Osteoblast (primary cell): ENCODE measurements around the gene B3GAT2. TPM values are rescaled to one million over a fixed set of nuclear protein-coding genes. Genes with fewer than 3 reads are reported as not detected.
A peak's percentile ranks its signal among the peaks of the same experiment; 100 is the strongest.

Source experiments
- DNase-seq: peaks from one replicate; pipeline ENCODE4 v3.0.0; 2011; ENCODE audit warnings: low spot score, mixed read lengths; ENCODE audit not compliant: insufficient read length; ENCODE audit errors: missing footprints
- H2AFZ ChIP-seq: 2 replicates; pipeline ENCODE4 v1.6.0; 2011; ENCODE audit warnings: mild to moderate bottlenecking, low read length
- H3K27ac ChIP-seq: 2 replicates; pipeline ENCODE4 v1.5.1; 2011; ENCODE audit warnings: mild to moderate bottlenecking, low read depth, low read length, moderate library complexity
- H3K27me3 ChIP-seq: 2 replicates; pipeline ENCODE4 v1.6.0; 2012; ENCODE audit warnings: mild to moderate bottlenecking, control low read depth, inconsistent platforms, low read length, moderate library complexity; ENCODE audit not compliant: insufficient read depth
- H3K36me3 ChIP-seq: 2 replicates; pipeline ENCODE4 v1.5.1; 2011; ENCODE audit warnings: mild to moderate bottlenecking, low read length, control low read depth, moderate library complexity; ENCODE audit not compliant: insufficient read depth
- H3K4me1 ChIP-seq: 2 replicates; pipeline ENCODE4 v1.5.1; 2011; ENCODE audit warnings: mild to moderate bottlenecking, low read length, control low read depth, moderate library complexity; ENCODE audit not compliant: insufficient read depth
- H3K4me2 ChIP-seq: 2 replicates; pipeline ENCODE4 v1.6.0; 2011; ENCODE audit warnings: mild to moderate bottlenecking, low read length; ENCODE audit not compliant: insufficient read depth
- H3K4me3 ChIP-seq: fragments of 200-600 bp; sonication (generic); 3 replicates; pipeline ENCODE4 v1.5.1; 2012; ENCODE audit warnings: mild to moderate bottlenecking, low read length, inconsistent platforms; ENCODE audit not compliant: insufficient read depth
- H3K79me2 ChIP-seq: 2 replicates; pipeline ENCODE4 v1.6.0; 2012; ENCODE audit warnings: mild to moderate bottlenecking, low read length, control low read depth, inconsistent platforms; ENCODE audit not compliant: insufficient read depth
- H3K9me3 ChIP-seq: 2 replicates; pipeline ENCODE4 v1.5.1; 2011; ENCODE audit warnings: low read depth, low read length, control low read depth
- H4K20me1 ChIP-seq: 2 replicates; pipeline ENCODE4 v1.6.0; 2012; ENCODE audit warnings: mild to moderate bottlenecking, low read length, control low read depth; ENCODE audit not compliant: insufficient read depth
- total RNA-seq: library from RNA; depleted of rRNA; stranded (reverse); fragments of >200 nt; gene quantifications from 2 replicates; pipeline ENCODE4 v1.2.3, GENCODE V29; 2012
- TF ChIP-seq, protein P1 (sequence below): IDR thresholded peaks from 2 replicates; pipeline ENCODE4 v1.5.1; 2011; ENCODE audit warnings: mild to moderate bottlenecking, low read depth, low read length, moderate library complexity; ENCODE audit errors: extremely low read depth

The B3GAT2 gene
- total RNA-seq, 1 donor = under 0.01 TPM

GRCh38 chr6:70903665-70904452 lies 53.0 kb downstream of the B3GAT2 start:
- Histone ChIP-seq H3K27ac (no peak overlapping the region), H3K9me3 (no peaks in the 10 kb centered on the region), H3K4me1 (no peaks in the 10 kb centered on the region), H3K79me2 (no peaks in the 10 kb centered on the region), H2AFZ (no peak overlapping the region), H4K20me1 (no peaks in the 10 kb centered on the region), H3K36me3 (no peaks in the 10 kb centered on the region), H3K27me3 (no peaks in the 10 kb centered on the region), H3K4me3 (no peak overlapping the region), H3K4me2 (no peak overlapping the region)
- no peak for DNase-seq
- TF ChIP-seq, protein P1, sequence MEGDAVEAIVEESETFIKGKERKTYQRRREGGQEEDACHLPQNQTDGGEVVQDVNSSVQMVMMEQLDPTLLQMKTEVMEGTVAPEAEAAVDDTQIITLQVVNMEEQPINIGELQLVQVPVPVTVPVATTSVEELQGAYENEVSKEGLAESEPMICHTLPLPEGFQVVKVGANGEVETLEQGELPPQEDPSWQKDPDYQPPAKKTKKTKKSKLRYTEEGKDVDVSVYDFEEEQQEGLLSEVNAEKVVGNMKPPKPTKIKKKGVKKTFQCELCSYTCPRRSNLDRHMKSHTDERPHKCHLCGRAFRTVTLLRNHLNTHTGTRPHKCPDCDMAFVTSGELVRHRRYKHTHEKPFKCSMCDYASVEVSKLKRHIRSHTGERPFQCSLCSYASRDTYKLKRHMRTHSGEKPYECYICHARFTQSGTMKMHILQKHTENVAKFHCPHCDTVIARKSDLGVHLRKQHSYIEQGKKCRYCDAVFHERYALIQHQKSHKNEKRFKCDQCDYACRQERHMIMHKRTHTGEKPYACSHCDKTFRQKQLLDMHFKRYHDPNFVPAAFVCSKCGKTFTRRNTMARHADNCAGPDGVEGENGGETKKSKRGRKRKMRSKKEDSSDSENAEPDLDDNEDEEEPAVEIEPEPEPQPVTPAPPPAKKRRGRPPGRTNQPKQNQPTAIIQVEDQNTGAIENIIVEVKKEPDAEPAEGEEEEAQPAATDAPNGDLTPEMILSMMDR = no peak

GRCh38 chr6:70901324-70901723 lies 55.5 kb downstream of the B3GAT2 start:
- no peak for DNase-seq

DNA sequence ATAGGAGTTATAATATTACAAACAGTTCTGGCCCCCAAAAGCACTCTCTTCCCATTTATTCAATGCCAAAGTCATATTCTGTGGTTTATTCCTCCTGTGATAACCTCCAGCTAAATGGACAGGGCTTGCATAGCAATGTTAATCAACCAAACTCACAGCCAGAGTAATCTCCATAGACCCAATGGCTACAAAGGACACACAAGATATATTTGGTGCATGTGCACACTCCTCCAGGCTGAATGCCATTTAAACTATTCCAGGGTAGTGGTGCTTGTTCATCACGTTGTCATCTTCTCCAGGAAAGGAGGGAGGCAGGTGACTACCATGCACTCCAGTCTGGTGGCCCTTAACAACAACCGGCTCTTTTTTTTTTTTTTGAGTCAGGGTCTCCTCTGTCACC lies 56.8 kb downstream of the B3GAT2 start:
- TF ChIP-seq, protein P1 = no peak
- H3K36me3 ChIP-seq = no peaks in the 10 kb centered on the region
- H4K20me1 ChIP-seq = no peaks in the 10 kb centered on the region
- no peaks in the 10 kb centered on the region for H3K9me3 ChIP-seq
- no peak overlapping the region for H3K4me3 ChIP-seq
- H3K4me2 ChIP-seq = no peak overlapping the region
- DNase-seq = no peak
- H2AFZ ChIP-seq = no peak overlapping the region
- H3K4me1 ChIP-seq = no peaks in the 10 kb centered on the region
- H3K79me2 ChIP-seq = no peaks in the 10 kb centered on the region
- no peaks in the 10 kb centered on the region for H3K27me3 ChIP-seq
- no peak overlapping the region for H3K27ac ChIP-seq

More at GRCh38 chr6:70901324-70901723, 55.5 kb downstream of the B3GAT2 start:
- H3K4me1 ChIP-seq = no peaks in the 10 kb centered on the region
- no peaks in the 10 kb centered on the region for H3K36me3 ChIP-seq
- H3K27me3 ChIP-seq = no peaks in the 10 kb centered on the region
- H3K79me2 ChIP-seq = no peaks in the 10 kb centered on the region
- no peak overlapping the region for H3K27ac ChIP-seq
- TF ChIP-seq, protein P1 = peak; percentile 40
- no peak overlapping the region for H2AFZ ChIP-seq
- no peak overlapping the region for H3K4me2 ChIP-seq
- no peak overlapping the region for H3K4me3 ChIP-seq
- H3K9me3 ChIP-seq = no peaks in the 10 kb centered on the region
- H4K20me1 ChIP-seq = no peaks in the 10 kb centered on the region

- no peaks in the 10 kb centered on the region for H4K20me1 ChIP-seq
Measured at GRCh38 chr6:70894001-70894400, 62.9 kb downstream of the B3GAT2 start.

More at GRCh38 chr6:70894001-70894400, 62.9 kb downstream of the B3GAT2 start:
- Histone ChIP-seq H3K36me3 (no peaks in the 10 kb centered on the region), H2AFZ (no peak overlapping the region), H3K27me3 (no peaks in the 10 kb centered on the region), H3K79me2 (no peaks in the 10 kb centered on the region), H3K4me3 (no peak overlapping the region), H3K4me1 (no peaks in the 10 kb centered on the region), H3K9me3 (no peaks in the 10 kb centered on the region), H3K27ac (no peak overlapping the region), H3K4me2 (no peak overlapping the region)
- TF ChIP-seq, protein P1 = no peak
- DNase-seq = no peak
